ENCODE results near the gene SMG7. TPM values are rescaled to one million over a fixed set of nuclear protein-coding genes. Genes with fewer than 3 reads are reported as not detected.

The SMG7 gene
- total RNA-seq, 1 donor from 2014 or later, result 75.2 TPM

- intact Hi-C loops (cut with DNase I), result no loop called here
- no peak for DNase-seq (ENCODE audit: low spot score)
- no peak for ATAC-seq
These were observed 128.3 kb downstream of the SMG7 start for GRCh38 chr1:183600634-183601033.

DNA sequence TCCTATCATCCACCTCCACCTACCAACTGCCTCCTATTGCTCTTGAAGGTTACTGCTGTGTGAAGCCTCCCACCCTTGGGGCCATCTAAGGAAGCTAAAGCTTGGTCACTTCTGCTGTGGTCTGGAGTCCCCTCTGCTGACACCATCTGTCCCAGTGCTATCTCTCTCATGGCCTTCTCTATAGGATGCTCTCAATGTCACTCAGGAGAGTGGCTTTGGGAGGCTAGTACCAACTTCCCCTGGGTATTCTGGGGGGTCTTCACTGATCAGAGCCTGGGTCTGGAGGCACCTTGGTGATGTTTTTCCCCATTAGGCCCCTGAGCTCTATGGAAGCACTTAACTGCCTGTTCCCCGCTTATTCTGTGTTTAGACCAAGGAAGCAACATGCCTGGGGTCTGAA lies 130.2 kb downstream of the SMG7 start:
- DNase-seq (ENCODE audit: low spot score) (no peak), ATAC-seq (no peak)
- intact Hi-C loops (cut with DNase I), result no loop called here

Other genes starting within 250 kb of the SMG7 start
- gene NMNAT2, start 54.1 kb upstream of the SMG7 start, total RNA-seq, result 2.6 TPM
- 29.6 TPM for gene NCF2, start 118.0 kb downstream of the SMG7 start, total RNA-seq
- gene ARPC5, start 163.3 kb downstream of the SMG7 start, total RNA-seq, result 142 TPM
- not detected for gene APOBEC4, start 180.8 kb downstream of the SMG7 start, total RNA-seq

Data from sciatic nerve (tissue), 2 donors.